HepG2 (cell line): ENCODE results near the gene RPP14. TPM values are rescaled to one million over a fixed set of nuclear protein-coding genes. Genes with fewer than 3 reads are reported as not detected.

ENCODE experiments used
- FOXA1 ChIP-seq, 2 experiments: fragments of 450-650 bp in 1 of 2; sonication (generic) in 1 of 2; formaldehyde crosslinking in 1 of 2; IDR thresholded peaks; 2 replicates each; pipeline versions ENCODE4 v1.4.0 to v1.6.1; 2016 to 2020; ENCODE audit warnings: missing genetic modification reagents in 1 of 2
- GMEB1 ChIP-seq: sonication (generic); formaldehyde crosslinking; IDR thresholded peaks from 2 replicates; pipeline ENCODE4 v1.5.1; 2020; ENCODE audit warnings: missing genetic modification reagents, mild to moderate bottlenecking, borderline replicate concordance
- KLF13 ChIP-seq: sonication (generic); formaldehyde crosslinking; IDR thresholded peaks from 2 replicates; pipeline ENCODE4 v1.4.0; 2020; ENCODE audit warnings: mild to moderate bottlenecking, missing genetic modification reagents
- RBAK ChIP-seq: sonication (generic); formaldehyde crosslinking; IDR thresholded peaks from 2 replicates; pipeline ENCODE4 v1.5.1; 2020; ENCODE audit warnings: mild to moderate bottlenecking, missing genetic modification reagents
- SOX13 ChIP-seq, 3 experiments: fragments of 450-650 bp in 1 of 3; sonication (generic) in 1 of 3; formaldehyde crosslinking in 1 of 3; IDR thresholded peaks in 2 of 3; conservative IDR thresholded peaks in 1 of 3; 2 replicates each; pipeline versions ENCODE4 v1.5.0 to v1.6.1; 2016 to 2020; ENCODE audit warnings: antibody characterized with exemption in 1 of 3, mild to moderate bottlenecking in 1 of 3, missing compliant biosample characterization in 1 of 3, missing genetic modification reagents in 1 of 3, moderate library complexity in 1 of 3
- SOX6 ChIP-seq, 2 experiments: fragments of 450-650 bp in 1 of 2; sonication (generic) in 1 of 2; formaldehyde crosslinking in 1 of 2; IDR thresholded peaks; 2 replicates each; pipeline versions ENCODE4 v1.4.0 to v1.6.1; 2017 to 2020; ENCODE audit warnings: antibody characterized with exemption in 1 of 2, mild to moderate bottlenecking in 1 of 2, missing genetic modification reagents in 1 of 2
- ZBED4 ChIP-seq: sonication (generic); formaldehyde crosslinking; IDR thresholded peaks from 2 replicates; pipeline ENCODE4 v1.4.0; 2020; ENCODE audit warnings: missing genetic modification reagents, borderline replicate concordance
- ZBTB25 ChIP-seq: IDR thresholded peaks from 2 replicates; pipeline ENCODE4 v1.6.1; 2018; ENCODE audit warnings: missing genetic modification reagents
- ZNF580 ChIP-seq: IDR thresholded peaks from 2 replicates; pipeline ENCODE4 v1.6.1; 2016; ENCODE audit warnings: low read depth, borderline replicate concordance
- polyA plus RNA-seq, 8 experiments: library from polyadenylated mRNA; depleted of rRNA in 3 of 8; stranded (reverse) in 7 of 8; unstranded in 1 of 8; fragments of >200 nt; fragmentation: Illumina TruSeq in 4 of 8; extraction: Trizol in 4 of 8; gene quantifications; 2 replicates each; pipeline versions ENCODE4 v1.2.1 to v1.2.3, GENCODE V29; 2011 to 2016; ENCODE audit warnings: low read depth in 4 of 8, missing spikeins in 1 of 8, mixed read lengths in 1 of 8; ENCODE audit not compliant: insufficient read depth in 1 of 8
- total RNA-seq, 5 experiments: library from RNA; depleted of rRNA; stranded (reverse); fragments of >200 nt; fragmentation: Illumina TruSeq; extraction: Trizol; gene quantifications; 2 replicates each; pipeline ENCODE4 v1.2.3, GENCODE V29; 2016; ENCODE audit warnings: low read depth in 1 of 5

RPP14 gene
- total and polyA plus RNA-seq, 2 of the 13 experiments (the other 11 are each of a cell fraction or from before 2014, with no cell fraction given), result 15.4 to 16.2 TPM

GRCh38 chr3:58332575-58333188 lies 26.6 kb downstream of the RPP14 start, which contains the start of gene PXK (continued):
- TF ChIP-seq ZBTB25 (CRISPR knock-in tag), result no peak; the same call in 1 of the 2 replicates
- peak; percentile 69; the same call in 1 of the 2 replicates for TF ChIP-seq ZBED4 (CRISPR knock-in tag)
- TF ChIP-seq ZNF580 (CRISPR knock-in tag), result no peak
- peak; percentile 43; the same call in 1 of the 2 replicates for TF ChIP-seq GMEB1 (CRISPR knock-in tag)
- TF ChIP-seq SOX13 (IDR thresholded peaks at IDR 0.05), result no peak
- TF ChIP-seq SOX13 (CRISPR knock-in tag; conservative IDR thresholded peaks at IDR 0.05 in 1 of 2, IDR thresholded peaks at IDR 0.05 in 1 of 2), result peak in 1 of 2 experiments; percentile 6; a peak in 1 of 4 replicates
- no peak for TF ChIP-seq FOXA1 (IDR thresholded peaks at IDR 0.05)
- 0 out of 2 replicates have a peak, but pooled peaks have one; percentile 56 for TF ChIP-seq FOXA1 (CRISPR knock-in tag; IDR thresholded peaks at IDR 0.05)
- TF ChIP-seq SOX6 (IDR thresholded peaks at IDR 0.05), result no peak
- no peak for TF ChIP-seq SOX6 (CRISPR knock-in tag; IDR thresholded peaks at IDR 0.05)
- TF ChIP-seq RBAK (CRISPR knock-in tag), result no peak
- no peak for TF ChIP-seq KLF13 (CRISPR knock-in tag)
